H1 (cell line): ENCODE data around the gene GLIS2. TPM values are rescaled to one million over a fixed set of nuclear protein-coding genes. Genes with fewer than 3 reads are reported as not detected.
A peak's percentile ranks its signal among the peaks of the same experiment; 100 is the strongest.

Source experiments
- EP300 ChIP-seq, 2 experiments: IDR thresholded peaks; 1 replicate in 1 of 2; 2 replicates in 1 of 2; pipeline ENCODE4 v1.6.1; 2011 to 2012; ENCODE audit warnings: low read depth in 2 of 2, low read length in 2 of 2, mild to moderate bottlenecking in 2 of 2, borderline replicate concordance in 1 of 2, inconsistent platforms in 1 of 2, moderate library complexity in 1 of 2
- FOSL1 ChIP-seq: IDR thresholded peaks from 2 replicates; pipeline ENCODE4 v1.6.1; 2011; ENCODE audit warnings: mild to moderate bottlenecking, low read depth, low read length, moderate library complexity; ENCODE audit not compliant: insufficient read depth
- polyA plus RNA-seq, 7 experiments: library from polyadenylated mRNA; depleted of rRNA in 3 of 7; stranded (reverse) in 5 of 7; unstranded in 2 of 7; fragments of >200 nt in 5 of 7; fragments of 200-250 nt in 2 of 7; gene quantifications; 1 replicate in 5 of 7; 2 replicates in 1 of 7; 4 replicates in 1 of 7; pipeline versions ENCODE4 v1.2.1 to v1.2.3, GENCODE V29; 2011 to 2013; ENCODE audit warnings: missing spikeins in 2 of 7, mixed read lengths in 2 of 7
- total RNA-seq: library from RNA; stranded (reverse); fragmentation: NEBNext Ultra II Directional; extraction: Animal tissue kit (Norgen Biotek cat#: 25700); gene quantifications from 2 replicates; pipeline ENCODE4 v1.2.1, GENCODE V29; 2021

GLIS2 gene
- total and polyA plus RNA-seq, 2 of the 8 experiments (the other 6 are each of a cell fraction or from before 2014, with no cell fraction given), result 4.3 to 17.4 TPM

- peak in 1 of 2 experiments; percentile 17; a peak in 1 of 3 replicates for TF ChIP-seq EP300 (IDR thresholded peaks at IDR 0.05; ENCODE audit: borderline replicate concordance in 1 of 2, low read depth in 2 of 2, low read length in 2 of 2)
- TF ChIP-seq FOSL1, result 0 out of 2 replicates have a peak, but pooled peaks have one; percentile 3
- TF ChIP-seq, all 59 proteins: peak for 15
Measured at GRCh38 chr16:4307215-4308037, 8.4 kb upstream of the GLIS2 start (continued).
